Left ventricle myocardium inferior (tissue), 1 donor: Measurements from ENCODE around the gene MEF2D. TPM values are rescaled to one million over a fixed set of nuclear protein-coding genes. Genes with fewer than 3 reads are reported as not detected.

ENCODE experiments used
- DNase-seq: peaks from one replicate; pipeline ENCODE4 v3.0.0-alpha.2; 2020
- H3K27ac ChIP-seq: fragments of 200-600 bp; replicated peaks from 2 replicates; pipeline ENCODE4 v1.8.0; 2021
- H3K27me3 ChIP-seq: fragments of 200-600 bp; 2 replicates; pipeline ENCODE4 v1.8.0; 2021; ENCODE audit warnings: low read depth
- H3K36me3 ChIP-seq: fragments of 200-600 bp; 2 replicates; pipeline ENCODE4 v1.8.0; 2021
- H3K4me1 ChIP-seq: fragments of 200-600 bp; 2 replicates; pipeline ENCODE4 v1.8.0; 2021
- H3K4me3 ChIP-seq: fragments of 200-600 bp; 2 replicates; pipeline ENCODE4 v1.8.0; 2021; ENCODE audit warnings: mild to moderate bottlenecking, moderate library complexity
- H3K9me3 ChIP-seq: fragments of 200-600 bp; replicated peaks from 2 replicates; pipeline ENCODE4 v1.8.0; 2021
- intact Hi-C: fragments of 100-400 bp; cut with micrococcal nuclease; formaldehyde crosslinking; loops from one replicate; pipeline ENCODE4 v1.11.0; 2022
- total RNA-seq: library from RNA; stranded (reverse); fragmentation: NEBNext Ultra II Directional; extraction: Animal tissue kit (Norgen Biotek cat#: 25700); gene quantifications from one replicate; pipeline ENCODE4 v1.2.1, GENCODE V29; 2021
- TF ChIP-seq, protein P1 (sequence below): fragments of 200-600 bp; IDR thresholded peaks from 2 replicates; pipeline ENCODE4 v1.8.0; 2021; ENCODE audit warnings: antibody characterized with exemption, mild to moderate bottlenecking, borderline replicate concordance
- donor health status: DM: no; HTN: yes; CAD: no; lungs with severe emphysema.

Gene MEF2D
- total RNA-seq, 1 donor from 2014 or later = 96.8 TPM

DNA sequence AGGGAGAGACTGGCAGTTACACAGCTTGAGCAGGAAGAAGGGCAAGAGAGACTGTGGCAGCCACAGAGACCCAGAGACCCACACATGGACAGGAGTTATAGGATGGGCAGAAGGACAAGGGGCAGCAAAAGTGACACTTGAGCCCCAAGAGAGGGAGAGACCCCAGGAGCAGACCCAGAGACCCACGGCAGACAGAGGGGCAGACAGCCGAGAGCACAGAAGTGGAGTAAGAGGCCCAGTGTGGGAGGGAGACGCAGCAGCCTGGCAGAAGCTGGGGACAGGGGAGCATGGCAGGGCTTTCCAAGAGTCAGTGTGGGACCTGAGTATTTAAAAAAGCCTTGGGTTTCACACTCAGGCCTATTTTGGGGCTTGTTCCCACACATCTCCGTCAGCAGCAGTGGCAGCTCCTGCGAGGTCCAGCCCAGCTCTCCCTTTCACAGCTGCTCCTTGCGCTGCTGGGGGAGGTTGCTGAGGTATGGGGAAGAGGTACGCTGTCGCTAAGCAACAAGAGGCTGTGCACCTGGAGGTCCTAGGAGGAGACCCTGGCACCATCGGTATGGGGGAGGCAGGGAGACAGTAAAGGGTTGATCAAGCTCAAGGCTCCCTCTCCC is 9.0 kb upstream of the MEF2D start:
- TF ChIP-seq, protein P1, sequence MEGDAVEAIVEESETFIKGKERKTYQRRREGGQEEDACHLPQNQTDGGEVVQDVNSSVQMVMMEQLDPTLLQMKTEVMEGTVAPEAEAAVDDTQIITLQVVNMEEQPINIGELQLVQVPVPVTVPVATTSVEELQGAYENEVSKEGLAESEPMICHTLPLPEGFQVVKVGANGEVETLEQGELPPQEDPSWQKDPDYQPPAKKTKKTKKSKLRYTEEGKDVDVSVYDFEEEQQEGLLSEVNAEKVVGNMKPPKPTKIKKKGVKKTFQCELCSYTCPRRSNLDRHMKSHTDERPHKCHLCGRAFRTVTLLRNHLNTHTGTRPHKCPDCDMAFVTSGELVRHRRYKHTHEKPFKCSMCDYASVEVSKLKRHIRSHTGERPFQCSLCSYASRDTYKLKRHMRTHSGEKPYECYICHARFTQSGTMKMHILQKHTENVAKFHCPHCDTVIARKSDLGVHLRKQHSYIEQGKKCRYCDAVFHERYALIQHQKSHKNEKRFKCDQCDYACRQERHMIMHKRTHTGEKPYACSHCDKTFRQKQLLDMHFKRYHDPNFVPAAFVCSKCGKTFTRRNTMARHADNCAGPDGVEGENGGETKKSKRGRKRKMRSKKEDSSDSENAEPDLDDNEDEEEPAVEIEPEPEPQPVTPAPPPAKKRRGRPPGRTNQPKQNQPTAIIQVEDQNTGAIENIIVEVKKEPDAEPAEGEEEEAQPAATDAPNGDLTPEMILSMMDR = no peak
- no peaks in the 10 kb centered on the region for H3K36me3 ChIP-seq
- H3K9me3 ChIP-seq = no peaks in the 10 kb centered on the region
- no peaks in the 10 kb centered on the region for H3K27me3 ChIP-seq
- DNase-seq = no peak
- peak overlapping the region; percentile 100 for H3K27ac ChIP-seq
- intact Hi-C loops = loop anchor here (10.0 kb wide), 1 partner anchor 55 kb away; no protein-coding TSS in a partner anchor
- H3K4me1 ChIP-seq = peaks cover 56% of the 10 kb centered on the region
- H3K4me3 ChIP-seq = peak overlapping the region; percentile 98

DNA sequence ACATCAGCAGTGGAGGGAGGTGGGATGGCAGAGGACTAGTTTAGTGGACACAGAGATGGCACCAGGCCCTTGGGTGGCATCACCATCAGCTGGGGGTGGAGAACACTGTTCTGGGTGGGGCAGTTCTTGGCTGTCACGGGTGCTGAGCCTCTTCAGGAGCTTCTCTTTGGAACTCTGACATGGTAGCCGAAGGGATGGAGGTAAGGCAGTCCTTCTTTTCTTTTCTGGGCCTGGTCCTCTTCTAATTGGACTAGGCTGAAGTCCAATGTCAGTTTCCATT is 8.3 kb upstream of the MEF2D start:
- H3K27ac ChIP-seq = peak overlapping the region; percentile 100
- TF ChIP-seq, protein P1 = no peak
- H3K27me3 ChIP-seq = no peaks in the 10 kb centered on the region
- peak overlapping the region; percentile 98 for H3K4me3 ChIP-seq
- no peaks in the 10 kb centered on the region for H3K36me3 ChIP-seq
- no peak for DNase-seq
- intact Hi-C loops = loop anchor here (10.0 kb wide), 1 partner anchor 54 kb away; no protein-coding TSS in a partner anchor
- no peaks in the 10 kb centered on the region for H3K9me3 ChIP-seq
- peaks cover 63% of the 10 kb centered on the region for H3K4me1 ChIP-seq

DNA sequence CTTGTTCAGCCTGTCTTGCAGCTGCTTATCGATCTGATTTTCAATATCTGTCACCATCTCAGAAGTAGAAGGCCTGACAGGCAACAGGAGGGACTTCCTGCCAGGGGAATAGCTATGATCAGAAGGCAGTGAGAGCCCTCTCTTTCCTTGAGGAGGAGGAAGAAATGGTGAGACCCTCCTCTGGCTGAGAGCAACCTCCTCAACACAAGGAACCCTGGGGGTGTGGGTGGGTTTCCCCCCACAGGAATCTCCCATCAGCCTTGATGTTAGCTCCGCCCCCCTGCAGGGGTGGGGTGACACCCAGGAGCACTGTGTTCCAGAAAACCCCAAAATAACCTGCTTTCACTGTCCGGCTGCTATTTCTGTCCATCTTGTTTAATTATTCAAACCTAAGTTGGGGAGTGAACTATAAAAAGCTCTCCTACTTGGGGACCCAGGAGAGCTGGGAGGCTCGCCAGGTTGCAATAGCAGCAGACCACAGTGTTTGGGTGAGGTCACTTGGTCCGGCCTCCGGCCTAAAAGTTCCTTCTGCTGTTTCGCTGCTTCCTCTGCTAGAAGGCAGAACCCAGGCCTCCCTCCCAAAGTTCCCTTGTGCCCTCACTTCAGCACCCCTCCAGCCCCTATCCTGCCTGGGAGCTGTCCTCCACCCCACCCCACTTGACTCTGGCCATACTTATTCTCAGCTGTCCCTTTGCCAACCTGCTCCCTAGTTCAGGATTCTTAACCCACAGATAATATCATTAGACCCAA is 7.8 kb upstream of the MEF2D start:
- Histone ChIP-seq H3K4me3 (peak overlapping the region; percentile 98), H3K27me3 (no peaks in the 10 kb centered on the region), H3K4me1 (peaks cover 68% of the 10 kb centered on the region), H3K27ac (peak overlapping the region; percentile 100), H3K9me3 (no peaks in the 10 kb centered on the region), H3K36me3 (no peaks in the 10 kb centered on the region)
- TF ChIP-seq, protein P1 = no peak
- intact Hi-C loops = loop anchor here (10.0 kb wide), 1 partner anchor 54 kb away; no protein-coding TSS in a partner anchor
- peak; percentile 80 for DNase-seq

DNA sequence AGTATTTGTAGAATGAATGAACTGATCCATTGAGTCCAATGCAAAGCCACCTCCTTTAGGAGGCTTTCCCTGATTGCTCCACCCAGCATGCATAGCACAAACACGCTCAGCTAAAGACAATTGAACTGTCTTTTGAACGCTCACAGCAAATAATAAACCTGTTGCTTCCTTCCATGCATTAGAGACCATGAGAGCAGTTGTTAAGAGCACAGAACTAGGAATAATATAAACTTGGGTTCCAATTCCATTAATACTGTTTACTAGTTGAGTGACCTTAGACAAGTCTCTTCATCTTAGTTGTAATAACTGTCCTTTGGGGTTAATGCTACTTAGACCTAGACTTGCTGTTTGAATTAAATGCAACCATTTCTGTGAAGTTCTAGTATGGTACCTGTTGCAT is 5.9 kb upstream of the MEF2D start:
- intact Hi-C loops = loop anchor here (10.0 kb wide), 1 partner anchor 52 kb away; no protein-coding TSS in a partner anchor
- peaks cover 87% of the 10 kb centered on the region for H3K4me1 ChIP-seq

DNA sequence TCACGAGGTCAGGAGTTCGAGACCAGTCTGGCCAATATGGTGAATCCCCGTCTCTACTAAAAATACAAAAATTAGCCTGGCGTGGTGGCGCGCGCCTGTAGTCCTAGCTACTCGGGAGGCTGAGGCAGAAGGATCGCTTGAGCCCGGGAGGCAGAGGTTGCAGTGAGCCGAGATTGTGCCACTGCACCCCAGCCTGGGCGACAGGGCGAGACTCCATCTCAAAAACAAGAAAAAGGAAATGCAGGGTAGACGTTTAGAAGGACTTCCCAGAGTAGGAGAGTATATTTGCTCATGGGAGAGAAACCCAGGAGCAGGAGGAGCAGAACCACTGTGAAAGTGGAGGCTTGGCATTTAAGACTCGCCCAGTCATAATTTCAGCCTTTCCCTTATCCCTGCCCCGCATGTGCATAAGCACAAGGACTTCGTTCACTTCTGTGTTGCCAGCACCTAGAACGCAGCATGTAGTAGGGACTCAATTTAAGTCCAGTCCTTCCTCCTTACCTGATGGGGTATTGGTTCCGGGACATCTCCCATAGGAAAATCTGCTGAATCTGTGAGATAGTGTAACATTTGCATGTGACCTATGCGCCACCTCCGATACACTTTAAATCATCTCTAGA is 5.2 kb upstream of the MEF2D start:
- no peaks in the 10 kb centered on the region for H3K27me3 ChIP-seq
- DNase-seq = no peak
- no peaks in the 10 kb centered on the region for H3K9me3 ChIP-seq
- H3K4me3 ChIP-seq = peak overlapping the region; percentile 98
- H3K4me1 ChIP-seq = peaks cover 86% of the 10 kb centered on the region
- TF ChIP-seq, protein P1 = no peak
- peak overlapping the region; percentile 100 for H3K27ac ChIP-seq
- no peaks in the 10 kb centered on the region for H3K36me3 ChIP-seq
- intact Hi-C loops = loop anchor here (10.0 kb wide), 1 partner anchor 51 kb away; no protein-coding TSS in a partner anchor

More for the DNA sequence above, 5.9 kb upstream of the MEF2D start:
- no peak for DNase-seq
- TF ChIP-seq, protein P1 = no peak
- Histone ChIP-seq H3K27ac (peak overlapping the region; percentile 100), H3K27me3 (no peaks in the 10 kb centered on the region), H3K9me3 (no peaks in the 10 kb centered on the region), H3K4me3 (peak overlapping the region; percentile 98), H3K36me3 (no peaks in the 10 kb centered on the region)
